ENCODE data around the gene MAEL. TPM values are rescaled to one million over a fixed set of nuclear protein-coding genes. Genes with fewer than 3 reads are reported as not detected.
A peak's percentile ranks its signal among the peaks of the same experiment; 100 is the strongest.

MAEL gene
- total RNA-seq, 2 experiments from 2014 or later, result not detected

DNA sequence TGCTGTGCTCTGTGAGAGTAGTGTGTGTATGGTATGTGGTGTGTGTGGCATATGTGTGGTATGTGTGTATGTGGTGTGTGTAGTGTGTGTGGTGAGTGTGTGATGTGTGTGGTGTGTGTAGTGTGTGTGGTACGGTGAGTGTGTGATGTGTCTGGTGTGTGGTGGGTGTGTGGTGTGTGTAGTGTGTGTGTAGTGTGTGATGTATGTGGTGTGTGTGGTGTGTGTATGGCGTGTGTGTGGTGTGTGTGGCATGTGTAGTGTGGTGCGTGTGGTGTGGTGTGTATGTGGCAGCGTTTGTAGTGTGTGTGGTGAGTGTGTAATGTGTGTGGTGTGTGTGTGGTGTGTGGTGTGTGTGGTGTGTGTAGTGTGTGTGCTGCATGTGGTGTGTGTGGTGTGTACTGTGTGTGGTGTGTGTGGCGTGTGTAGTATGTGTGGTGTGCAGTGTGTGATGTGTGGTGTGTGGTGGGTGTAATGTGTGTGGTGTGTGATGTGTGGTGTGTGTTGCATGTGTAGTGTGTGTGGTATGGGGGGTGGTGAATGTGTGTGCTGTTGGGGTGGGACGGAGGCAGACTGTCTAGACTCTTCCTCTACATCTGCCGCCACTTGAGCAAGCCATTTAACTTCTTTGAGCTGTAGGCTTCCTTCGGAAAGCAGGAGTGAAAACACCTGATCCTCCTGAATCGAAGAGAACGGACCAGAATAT lies 67.6 kb downstream of the MAEL start:
- CTCF ChIA-PET, result interaction anchor here (1.2 to 5.9 kb wide), 2 partner anchors 145 to 146 kb away, joined by 6 to 175 read pairs; no protein-coding TSS in a partner anchor

DNA sequence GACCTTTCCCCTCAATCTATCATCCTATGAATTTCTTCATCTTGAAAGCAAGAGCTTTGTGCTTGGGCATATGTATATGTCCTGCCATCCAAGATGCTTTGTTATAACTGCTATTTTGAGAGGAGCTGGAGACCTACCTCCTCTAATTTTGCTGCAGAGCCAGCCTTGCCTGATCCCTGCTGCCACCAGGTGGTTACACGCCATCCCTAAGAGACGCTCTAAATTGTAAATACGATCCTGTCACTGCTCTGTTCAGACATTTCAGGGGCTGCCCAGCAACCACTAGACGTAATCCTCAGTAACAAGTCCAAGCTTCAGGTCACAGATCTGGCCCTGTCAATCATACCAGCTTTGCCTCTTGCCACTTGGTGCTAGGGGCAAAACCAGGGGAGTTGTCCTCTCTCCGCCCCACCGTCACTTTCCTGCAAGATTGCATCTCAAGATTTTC lies 68.2 kb downstream of the MAEL start:
- Histone ChIP-seq H3K4me3 (ENCODE audit: low read length) (no peak overlapping the region), H3K36me3 (ENCODE audit: insufficient read depth, low read length) (peaks cover 16% of the 10 kb centered on the region), H3K9me3 (ENCODE audit: control insufficient read depth in 1 of 2, insufficient read depth in 1 of 2, low read length in 2 of 2) (no peaks in the 10 kb centered on the region), H3K4me1 (ENCODE audit: insufficient read depth, low read length) (peaks cover 4% of the 10 kb centered on the region), H3K27ac (ENCODE audit: low read depth in 1 of 2, low read length in 2 of 2) (no peak overlapping the region), H3K27me3 (ENCODE audit: control insufficient read depth in 1 of 2, insufficient read depth in 2 of 2, low read length in 2 of 2) (no peaks in the 10 kb centered on the region)
- intact Hi-C loops (cut with DNase I, micrococcal nuclease), result loop anchor here (5.0 to 10.0 kb wide), 3 partner anchors 80 to 1130 kb away; partner anchors contain the start of gene ILDR2 (in 2 of the 2)
- TF ChIP-seq, protein P1, sequence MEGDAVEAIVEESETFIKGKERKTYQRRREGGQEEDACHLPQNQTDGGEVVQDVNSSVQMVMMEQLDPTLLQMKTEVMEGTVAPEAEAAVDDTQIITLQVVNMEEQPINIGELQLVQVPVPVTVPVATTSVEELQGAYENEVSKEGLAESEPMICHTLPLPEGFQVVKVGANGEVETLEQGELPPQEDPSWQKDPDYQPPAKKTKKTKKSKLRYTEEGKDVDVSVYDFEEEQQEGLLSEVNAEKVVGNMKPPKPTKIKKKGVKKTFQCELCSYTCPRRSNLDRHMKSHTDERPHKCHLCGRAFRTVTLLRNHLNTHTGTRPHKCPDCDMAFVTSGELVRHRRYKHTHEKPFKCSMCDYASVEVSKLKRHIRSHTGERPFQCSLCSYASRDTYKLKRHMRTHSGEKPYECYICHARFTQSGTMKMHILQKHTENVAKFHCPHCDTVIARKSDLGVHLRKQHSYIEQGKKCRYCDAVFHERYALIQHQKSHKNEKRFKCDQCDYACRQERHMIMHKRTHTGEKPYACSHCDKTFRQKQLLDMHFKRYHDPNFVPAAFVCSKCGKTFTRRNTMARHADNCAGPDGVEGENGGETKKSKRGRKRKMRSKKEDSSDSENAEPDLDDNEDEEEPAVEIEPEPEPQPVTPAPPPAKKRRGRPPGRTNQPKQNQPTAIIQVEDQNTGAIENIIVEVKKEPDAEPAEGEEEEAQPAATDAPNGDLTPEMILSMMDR (IDR thresholded peaks at IDR 0.05), result no peak
- Mint-ChIP-seq H3K4me1 (ENCODE audit: low read depth) (peaks cover 9% of the 10 kb centered on the region), H3K27me3 (no peaks in the 10 kb centered on the region), H3K27ac (no peak overlapping the region), H3K4me3 (no peak overlapping the region), H3K36me3 (ENCODE audit: low read depth) (peaks cover 27% of the 10 kb centered on the region), H3K9me3 (no peaks in the 10 kb centered on the region)
- DNase-seq, result peak in 1 of 14 experiments; percentile 19
- POLR2A ChIA-PET, result interaction anchor here (0.7 to 1.0 kb wide), 2 partner anchors 80 to 147 kb away, joined by 3 to 5 read pairs; no protein-coding TSS in a partner anchor
- CTCF ChIA-PET, result interaction anchor here (5.9 kb wide), 1 partner anchor 146 kb away, joined by 175 read pairs; no protein-coding TSS in a partner anchor
- ATAC-seq (ENCODE audit: poor library complexity), result no peak

More for the DNA sequence above, 67.6 kb downstream of the MAEL start:
- Mint-ChIP-seq H3K4me3 (no peak overlapping the region), H3K4me1 (ENCODE audit: low read depth) (peaks cover 9% of the 10 kb centered on the region), H3K27ac (no peak overlapping the region), H3K36me3 (ENCODE audit: low read depth) (peaks cover 33% of the 10 kb centered on the region), H3K27me3 (no peaks in the 10 kb centered on the region), H3K9me3 (no peaks in the 10 kb centered on the region)
- POLR2A ChIA-PET, result interaction anchor here (1.0 kb wide), 1 partner anchor 147 kb away, joined by 5 read pairs; no protein-coding TSS in a partner anchor
- Histone ChIP-seq H3K27ac (ENCODE audit: low read depth in 1 of 2, low read length in 2 of 2) (no peak overlapping the region), H3K4me3 (ENCODE audit: low read length) (no peak overlapping the region), H3K27me3 (ENCODE audit: control insufficient read depth in 1 of 2, insufficient read depth in 2 of 2, low read length in 2 of 2) (no peaks in the 10 kb centered on the region), H3K4me1 (ENCODE audit: insufficient read depth, low read length) (peaks cover 4% of the 10 kb centered on the region), H3K9me3 (ENCODE audit: control insufficient read depth in 1 of 2, insufficient read depth in 1 of 2, low read length in 2 of 2) (no peaks in the 10 kb centered on the region), H3K36me3 (ENCODE audit: insufficient read depth, low read length) (peaks cover 16% of the 10 kb centered on the region)
- intact Hi-C loops (cut with DNase I, micrococcal nuclease), result loop anchor here (5.0 to 10.0 kb wide), 3 partner anchors 79 to 1129 kb away; partner anchors contain the start of gene ILDR2 (in 2 of the 2)
- TF ChIP-seq, protein P1 (IDR thresholded peaks at IDR 0.05), result no peak
- DNase-seq (no peak), ATAC-seq (ENCODE audit: poor library complexity) (no peak)

DNA sequence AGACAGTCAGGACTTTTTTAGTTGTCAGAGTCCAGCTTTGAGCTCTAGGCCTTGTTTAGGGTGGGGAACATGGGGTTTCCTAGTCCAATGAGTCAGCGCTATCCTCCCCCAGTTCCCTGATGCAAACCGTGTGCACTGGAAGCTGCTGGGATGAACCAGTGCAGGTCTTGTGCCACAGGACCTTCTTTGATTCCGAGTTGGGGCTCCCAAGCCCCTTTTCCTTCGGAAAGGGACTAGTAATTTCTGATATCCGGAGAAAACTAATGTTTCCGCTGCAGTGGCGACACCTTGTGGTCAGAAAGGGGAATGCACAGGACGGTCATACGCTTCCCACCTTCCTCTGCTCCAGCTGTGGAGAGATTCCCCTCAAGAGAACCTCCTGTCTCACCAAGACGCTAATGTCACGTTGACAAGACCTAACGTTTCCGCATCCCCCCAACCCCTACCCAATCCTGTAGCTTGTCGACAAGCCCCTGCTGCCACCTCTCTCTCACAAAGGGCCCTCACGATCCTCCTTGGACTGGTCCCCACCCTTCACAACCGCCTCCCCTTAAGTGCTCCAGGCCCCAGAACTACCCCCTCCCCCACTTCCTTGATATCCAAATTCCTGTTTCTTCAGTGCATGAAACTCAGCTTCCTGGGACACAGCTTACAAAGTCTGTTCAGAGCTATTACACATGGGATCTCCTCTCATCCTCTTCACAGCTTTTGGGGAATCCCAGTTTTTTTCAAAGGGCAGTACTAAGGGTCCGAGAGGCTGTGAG lies 70.1 kb downstream of the MAEL start:
- Histone ChIP-seq H3K9me3 (ENCODE audit: control insufficient read depth in 1 of 2, insufficient read depth in 1 of 2, low read length in 2 of 2) (no peaks in the 10 kb centered on the region), H3K36me3 (ENCODE audit: insufficient read depth, low read length) (peaks cover 6% of the 10 kb centered on the region), H3K4me1 (ENCODE audit: insufficient read depth, low read length) (peaks cover 4% of the 10 kb centered on the region), H3K27me3 (ENCODE audit: control insufficient read depth in 1 of 2, insufficient read depth in 2 of 2, low read length in 2 of 2) (no peaks in the 10 kb centered on the region), H3K4me3 (ENCODE audit: low read length) (no peak overlapping the region), H3K27ac (ENCODE audit: low read depth in 1 of 2, low read length in 2 of 2) (no peak overlapping the region)
- H3K27ac Mint-ChIP-seq, result no peak overlapping the region
- H3K9me3 Mint-ChIP-seq, result no peaks in the 10 kb centered on the region
- intact Hi-C loops (cut with DNase I, micrococcal nuclease), result loop anchor here (1.0 to 10.0 kb wide), 4 partner anchors 82 to 1132 kb away; partner anchors contain the start of gene ILDR2 (in 2 of the 2)
- DNase-seq, result peak; percentile 58 to 83 (median 66)
- ATAC-seq (ENCODE audit: poor library complexity), result peak; percentile 69
- TF ChIP-seq, protein P1 (IDR thresholded peaks at IDR 0.05), result peak; percentile 97
- no peaks in the 10 kb centered on the region for H3K27me3 Mint-ChIP-seq
- ChIA-PET POLR2A (interaction anchor here (1.1 to 1.9 kb wide), 2 partner anchors 146 to 149 kb away, joined by 4 to 14 read pairs; no protein-coding TSS in a partner anchor), CTCF (interaction anchor here (0.6 to 5.9 kb wide), 27 partner anchors 8 to 527 kb away, joined by 3 to 175 read pairs (median 3); partner anchors contain the start of genes POGK, POU2F1 and TADA1)
- peaks cover 9% of the 10 kb centered on the region for H3K4me1 Mint-ChIP-seq (ENCODE audit: low read depth)
- H3K4me3 Mint-ChIP-seq, result no peak overlapping the region
- H3K36me3 Mint-ChIP-seq (ENCODE audit: low read depth), result peaks cover 14% of the 10 kb centered on the region

Measured in CD4-positive, alpha-beta T cell (primary cell).